ENCODE measurements around the gene DCAF16.

- no peak for TF ChIP-seq REST (IDR thresholded peaks at IDR 0.05; ENCODE audit: low read depth)
- TF ChIP-seq EGR1 (IDR thresholded peaks at IDR 0.05), result no peak
- no peak for TF ChIP-seq CEBPB (IDR thresholded peaks at IDR 0.05)
- no peak for TF ChIP-seq RAD21 (IDR thresholded peaks at IDR 0.05; ENCODE audit: low read depth)
- TF ChIP-seq CREB1 (IDR thresholded peaks at IDR 0.05; ENCODE audit: low read depth), result no peak
- no peak for TF ChIP-seq TAF1 (IDR thresholded peaks at IDR 0.05; ENCODE audit: low read depth)
- TF ChIP-seq EP300 (IDR thresholded peaks at IDR 0.05; ENCODE audit: borderline replicate concordance), result no peak
- no peak for TF ChIP-seq TCF12 (IDR thresholded peaks at IDR 0.05; ENCODE audit: low read depth)
- TF ChIP-seq ZBTB7A (IDR thresholded peaks at IDR 0.05; ENCODE audit: low read depth), result no peak
- no peak for TF ChIP-seq MAX (IDR thresholded peaks at IDR 0.05)
- TF ChIP-seq TEAD4 (IDR thresholded peaks at IDR 0.05), result no peak
- no peak for TF ChIP-seq FOXM1 (IDR thresholded peaks at IDR 0.05; ENCODE audit: borderline replicate concordance, low read depth)
- no peak for TF ChIP-seq YY1 (IDR thresholded peaks at IDR 0.05; ENCODE audit: low read depth)
- TF ChIP-seq NFIC (IDR thresholded peaks at IDR 0.05), result no peak
Observed at GRCh38 chr4:17809667-17810066, 890 bp downstream of the DCAF16 start.
